Left renal pelvis (tissue), 4 donors: ENCODE data around the gene TPM4. TPM values are rescaled to one million over a fixed set of nuclear protein-coding genes. Genes with fewer than 3 reads are reported as not detected.

Experiments
- DNase-seq, 4 donors: peaks; one replicate each; pipeline ENCODE4 v3.0.0-alpha.2; 2013; ENCODE audit warnings: low read depth in 4 of 4, low spot score in 3 of 4
- polyA plus RNA-seq, 4 donors: library from polyadenylated mRNA; unstranded; fragments of 120-200 nt; gene quantifications; one replicate each; pipeline ENCODE4 v1.2.1, GENCODE V29; 2013; ENCODE audit not compliant: insufficient read length in 4 of 4

TPM4 gene
- polyA plus RNA-seq, 4 donors: 493 to 783 (median 619) TPM

GRCh38 chr19:16121141-16121540 is 44.8 kb downstream of the TPM4 start:
- DNase-seq: no peak

GRCh38 chr19:16121967-16122366 is 45.7 kb downstream of the TPM4 start:
- DNase-seq: no peak

GRCh38 chr19:16124953-16125352 is 48.7 kb downstream of the TPM4 start:
- no peak for DNase-seq

- DNase-seq: no peak
These were observed 49.6 kb downstream of the TPM4 start for GRCh38 chr19:16125737-16126495.

- no peak for DNase-seq
These were observed 50.8 kb downstream of the TPM4 start for GRCh38 chr19:16127080-16127479.

- DNase-seq: no peak
These were observed 51.6 kb downstream of the TPM4 start for GRCh38 chr19:16127776-16128371.

- no peak for DNase-seq
These were observed 55.4 kb downstream of the TPM4 start for GRCh38 chr19:16131648-16132047.

- DNase-seq: no peak
These were observed 57.5 kb downstream of the TPM4 start for GRCh38 chr19:16133818-16134217.

GRCh38 chr19:16134510-16134909 is 58.2 kb downstream of the TPM4 start:
- no peak for DNase-seq

GRCh38 chr19:16135430-16136127 is 59.3 kb downstream of the TPM4 start:
- DNase-seq: no peak

- DNase-seq: no peak
These were observed 60.1 kb downstream of the TPM4 start for GRCh38 chr19:16136185-16136999.

GRCh38 chr19:16139752-16140151 is 63.5 kb downstream of the TPM4 start:
- no peak for DNase-seq

GRCh38 chr19:16141043-16141442 is 64.7 kb downstream of the TPM4 start:
- DNase-seq: no peak

GRCh38 chr19:16142032-16142580 is 65.8 kb downstream of the TPM4 start:
- no peak for DNase-seq

- no peak for DNase-seq
These were observed 67.3 kb downstream of the TPM4 start, which contains the start of gene HSH2D for GRCh38 chr19:16143399-16144215. Gene HSH2D, plus strand, starts transcription at chr19:16143685. Its CDS starts 5,066 bp downstream, at chr19:16148751.

GRCh38 chr19:16144216-16144581 is 67.9 kb downstream of the TPM4 start:
- DNase-seq: no peak

- no peak for DNase-seq
These were observed 69.8 kb downstream of the TPM4 start for GRCh38 chr19:16146112-16146511.

- no peak for DNase-seq
These were observed 72.3 kb downstream of the TPM4 start for GRCh38 chr19:16148443-16149229.
